ENCODE data around the gene ZNF786.

Gene ZNF786, protein sequence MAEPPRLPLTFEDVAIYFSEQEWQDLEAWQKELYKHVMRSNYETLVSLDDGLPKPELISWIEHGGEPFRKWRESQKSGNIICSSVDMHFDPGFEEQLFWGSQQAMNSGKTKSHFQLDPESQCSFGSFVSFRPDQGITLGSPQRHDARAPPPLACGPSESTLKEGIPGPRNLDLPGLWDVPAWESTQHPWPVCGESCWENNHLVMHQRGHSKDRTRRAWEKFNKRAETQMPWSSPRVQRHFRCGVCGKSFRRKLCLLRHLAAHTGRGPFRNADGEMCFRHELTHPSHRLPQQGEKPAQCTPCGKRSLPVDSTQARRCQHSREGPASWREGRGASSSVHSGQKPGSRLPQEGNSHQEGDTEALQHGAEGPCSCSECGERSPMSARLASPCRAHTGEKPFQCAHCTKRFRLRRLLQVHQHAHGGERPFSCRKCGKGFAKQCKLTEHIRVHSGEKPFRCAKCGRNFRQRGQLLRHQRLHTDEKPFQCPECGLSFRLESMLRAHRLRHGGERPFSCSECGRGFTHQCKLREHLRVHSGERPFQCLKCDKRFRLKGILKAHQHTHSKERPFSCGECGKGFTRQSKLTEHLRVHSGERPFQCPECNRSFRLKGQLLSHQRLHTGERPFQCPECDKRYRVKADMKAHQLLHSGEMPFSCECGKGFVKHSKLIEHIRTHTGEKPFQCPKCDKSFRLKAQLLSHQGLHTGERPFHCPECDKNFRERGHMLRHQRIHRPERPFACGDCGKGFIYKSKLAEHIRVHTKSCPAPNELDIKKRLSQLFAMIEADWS

DNA sequence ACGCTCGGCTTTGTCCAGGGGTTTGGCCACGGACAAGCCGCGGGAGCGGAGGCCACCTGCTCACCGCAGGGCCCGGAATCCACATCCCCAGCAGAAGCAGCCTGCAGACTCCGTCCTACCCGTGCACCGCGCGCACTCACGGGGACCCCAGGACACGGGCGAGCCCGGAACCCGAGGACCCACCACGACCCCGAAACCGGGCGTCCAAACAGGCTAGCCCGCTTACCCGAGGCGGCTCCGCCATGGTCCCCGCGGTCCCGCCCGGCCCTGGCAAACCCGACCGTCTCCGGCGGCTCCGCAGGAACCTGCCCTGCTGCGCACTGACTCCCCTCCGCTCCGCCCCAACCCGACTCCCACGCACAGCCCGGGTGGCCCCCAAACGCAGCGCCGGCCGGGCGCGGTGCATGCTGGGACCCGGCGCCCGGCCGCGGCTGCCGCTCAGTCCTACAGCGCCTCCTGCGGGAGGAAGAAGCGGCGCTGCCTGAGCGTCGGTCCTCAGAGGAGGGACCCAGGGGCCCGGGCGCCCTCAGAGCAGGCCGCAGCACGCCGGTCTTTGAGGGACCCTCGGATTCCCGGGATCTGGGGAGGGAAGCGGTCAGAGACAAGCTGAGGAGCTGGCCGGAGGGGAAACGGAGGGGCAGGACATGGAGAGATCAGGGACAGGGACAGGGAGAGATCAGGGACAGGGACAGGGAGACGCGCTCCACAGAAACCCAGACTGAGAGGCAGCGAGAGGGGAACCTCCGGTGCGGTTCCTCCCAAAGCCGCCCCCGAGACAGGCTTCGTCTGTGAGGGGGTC, at the start of gene ZNF786:
TSS of gene ZNF786 (minus strand) at position 322 of the 799 bp plus-strand sequence. CDS start at position 244, 78 bp downstream.
- H3K27ac ChIP-seq: peak within 1 kb of the TSS; percentile 99

DNA sequence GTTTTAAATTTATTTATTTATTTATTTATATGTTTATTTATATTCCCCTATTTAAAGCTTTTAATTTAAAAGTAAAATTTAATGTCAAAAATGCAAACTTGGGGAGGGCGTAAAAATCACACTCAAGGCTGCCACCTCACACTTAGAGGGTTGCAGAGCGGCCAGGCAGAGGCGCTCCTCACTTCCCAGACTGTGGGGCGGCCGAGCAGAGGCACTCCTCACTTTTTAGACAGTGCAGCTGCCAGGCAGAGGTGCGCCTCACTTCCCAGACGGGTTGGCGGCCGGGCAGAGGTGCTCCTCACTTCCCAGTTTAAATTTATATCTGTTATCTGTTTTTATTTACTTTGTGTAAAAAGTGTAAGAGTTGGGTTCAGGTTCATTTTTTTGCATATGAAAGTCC, 45.6 kb upstream of the ZNF786 start:
- no peak overlapping the region for H3K27ac ChIP-seq
- TF ChIP-seq CTCF (conservative IDR thresholded peaks at IDR 0.05): no peak

More for the DNA sequence above, at the start of gene ZNF786:
- peak; percentile 99 for TF ChIP-seq CTCF (conservative IDR thresholded peaks at IDR 0.05)

- no peak overlapping the region for H3K27ac ChIP-seq
- TF ChIP-seq CTCF (conservative IDR thresholded peaks at IDR 0.05): no peak
These were observed 42.7 kb upstream of the ZNF786 start for GRCh38 chr7:149133028-149133710.

- no peak for TF ChIP-seq CTCF (conservative IDR thresholded peaks at IDR 0.05)
- H3K27ac ChIP-seq: no peak overlapping the region
These were observed 40.2 kb upstream of the ZNF786 start for GRCh38 chr7:149130572-149131198.

- peak overlapping the region; percentile 96 for H3K27ac ChIP-seq
- no peak for TF ChIP-seq CTCF (conservative IDR thresholded peaks at IDR 0.05)
These were observed 36.2 kb upstream of the ZNF786 start for GRCh38 chr7:149126662-149127266.

- peak; percentile 99 for TF ChIP-seq CTCF (conservative IDR thresholded peaks at IDR 0.05)
- H3K27ac ChIP-seq: peak within 1 kb of the TSS; percentile 96
These were observed 35.5 kb upstream of the ZNF786 start, which contains the start of gene ZNF425 for GRCh38 chr7:149125863-149126661. Gene ZNF425, minus strand, starts transcription at chr7:149126324. Its CDS starts 111 bp downstream, at chr7:149126213.

All from VCaP (cell line).